ENCODE measurements around the gene TSPYL1. TPM values are rescaled to one million over a fixed set of nuclear protein-coding genes. Genes with fewer than 3 reads are reported as not detected.

Gene TSPYL1
- total and polyA plus RNA-seq, 8 donors: 2.9 to 77.1 (median 28.2) TPM

DNA sequence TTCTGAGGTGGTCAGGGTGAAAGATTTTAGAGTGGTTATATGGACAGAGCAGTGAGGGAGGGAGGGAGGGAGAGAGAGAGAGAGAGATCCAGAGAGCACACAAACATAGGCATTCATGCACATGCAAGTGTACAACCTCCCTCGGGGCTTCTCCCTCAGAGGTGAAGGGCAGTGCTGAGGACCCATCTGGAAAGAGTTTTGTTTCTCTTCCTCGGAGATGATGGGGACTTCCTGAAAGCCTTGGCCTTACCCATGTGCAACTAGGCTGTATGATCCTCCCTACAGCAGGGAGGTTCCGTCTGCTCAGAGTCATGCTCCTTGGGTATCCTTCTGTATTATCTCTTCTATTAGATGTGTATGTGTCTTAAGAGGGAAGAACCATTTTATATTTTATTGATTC lies 21.4 kb upstream of the TSPYL1 start:
- no peak for TF ChIP-seq POLR2AphosphoS5 (IDR thresholded peaks at IDR 0.05)
- no peak for TF ChIP-seq EP300 (IDR thresholded peaks at IDR 0.05)
- TF ChIP-seq POLR2A (IDR thresholded peaks at IDR 0.05): no peak
- TF ChIP-seq, protein P1, sequence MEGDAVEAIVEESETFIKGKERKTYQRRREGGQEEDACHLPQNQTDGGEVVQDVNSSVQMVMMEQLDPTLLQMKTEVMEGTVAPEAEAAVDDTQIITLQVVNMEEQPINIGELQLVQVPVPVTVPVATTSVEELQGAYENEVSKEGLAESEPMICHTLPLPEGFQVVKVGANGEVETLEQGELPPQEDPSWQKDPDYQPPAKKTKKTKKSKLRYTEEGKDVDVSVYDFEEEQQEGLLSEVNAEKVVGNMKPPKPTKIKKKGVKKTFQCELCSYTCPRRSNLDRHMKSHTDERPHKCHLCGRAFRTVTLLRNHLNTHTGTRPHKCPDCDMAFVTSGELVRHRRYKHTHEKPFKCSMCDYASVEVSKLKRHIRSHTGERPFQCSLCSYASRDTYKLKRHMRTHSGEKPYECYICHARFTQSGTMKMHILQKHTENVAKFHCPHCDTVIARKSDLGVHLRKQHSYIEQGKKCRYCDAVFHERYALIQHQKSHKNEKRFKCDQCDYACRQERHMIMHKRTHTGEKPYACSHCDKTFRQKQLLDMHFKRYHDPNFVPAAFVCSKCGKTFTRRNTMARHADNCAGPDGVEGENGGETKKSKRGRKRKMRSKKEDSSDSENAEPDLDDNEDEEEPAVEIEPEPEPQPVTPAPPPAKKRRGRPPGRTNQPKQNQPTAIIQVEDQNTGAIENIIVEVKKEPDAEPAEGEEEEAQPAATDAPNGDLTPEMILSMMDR (IDR thresholded peaks at IDR 0.05): no peak
- intact Hi-C loops (cut with DNase I; ENCODE audit: low total_unique reads): no loop called here
- Histone ChIP-seq H3K36me3 (no peaks in the 10 kb centered on the region), H3K27ac (no peak overlapping the region), H3K27me3 (no peaks in the 10 kb centered on the region), H3K9me3 (peaks cover 0 to 8% (median 3%) of the 10 kb centered on the region in 4 donors), H3K4me1 (no peaks in the 10 kb centered on the region), H3K4me3 (no peak overlapping the region)
- WGBS, 5 donors: 70 to 92% (median 87%) methylated on average over 3 of the region's 3 CpGs
- DNase-seq: no peak

DNA sequence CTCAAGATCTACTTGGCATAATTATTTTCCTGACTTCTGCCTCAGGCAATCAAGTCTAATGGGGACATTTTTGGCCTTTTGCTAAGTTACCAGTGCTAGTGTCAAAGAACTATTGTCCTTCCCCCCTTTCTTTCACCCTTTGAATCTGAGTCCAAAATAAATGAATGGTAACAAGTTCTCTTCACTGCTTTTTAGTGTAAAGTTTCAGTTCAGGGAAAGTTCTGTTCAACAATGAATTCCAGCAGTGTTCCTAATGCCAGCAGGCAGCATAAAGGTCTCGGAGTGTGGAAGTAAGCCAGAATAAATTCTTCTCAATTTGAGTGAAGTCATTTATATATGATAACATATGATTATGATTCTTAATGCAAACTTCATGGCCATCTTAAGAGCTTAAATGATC lies 20.8 kb upstream of the TSPYL1 start:
- WGBS, 5 donors: 64 to 81% (median 66%) methylated on average over 1 of the region's 1 CpG
- H3K27me3 ChIP-seq: no peaks in the 10 kb centered on the region
- no peak for DNase-seq
- no peak for TF ChIP-seq POLR2AphosphoS5 (IDR thresholded peaks at IDR 0.05)
- TF ChIP-seq EP300 (IDR thresholded peaks at IDR 0.05): no peak
- TF ChIP-seq, protein P1 (IDR thresholded peaks at IDR 0.05): no peak
- no peak for TF ChIP-seq POLR2A (IDR thresholded peaks at IDR 0.05)
- H3K9me3 ChIP-seq: peaks cover 0 to 8% (median 3%) of the 10 kb centered on the region in 4 donors
- H3K4me3 ChIP-seq: no peak overlapping the region
- intact Hi-C loops (cut with DNase I; ENCODE audit: low total_unique reads): no loop called here
- no peaks in the 10 kb centered on the region for H3K36me3 ChIP-seq
- H3K27ac ChIP-seq: no peak overlapping the region
- no peaks in the 10 kb centered on the region for H3K4me1 ChIP-seq

DNA sequence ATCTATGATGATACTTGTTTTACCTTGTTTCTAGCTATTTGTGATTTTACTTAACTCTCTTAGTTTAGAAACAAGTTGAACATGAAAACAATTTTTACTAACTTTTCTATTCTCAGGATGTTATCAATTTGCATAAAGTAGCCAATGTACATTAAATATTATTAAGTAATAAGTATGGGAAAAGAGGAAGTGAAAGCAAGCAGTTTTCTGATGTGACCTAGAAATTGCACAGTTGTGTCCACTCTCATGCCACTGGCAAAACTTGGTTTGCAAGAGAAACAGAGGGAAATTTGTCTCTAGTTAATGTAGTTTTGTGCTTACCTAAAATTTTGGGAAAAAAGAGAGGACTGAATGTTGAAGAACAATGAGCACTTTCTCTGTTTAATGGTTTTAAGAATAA lies 19.2 kb upstream of the TSPYL1 start:
- Histone ChIP-seq H3K27me3 (no peaks in the 10 kb centered on the region), H3K4me1 (no peaks in the 10 kb centered on the region), H3K36me3 (no peaks in the 10 kb centered on the region), H3K9me3 (peaks cover 0 to 8% (median 3%) of the 10 kb centered on the region in 4 donors), H3K27ac (no peak overlapping the region), H3K4me3 (no peak overlapping the region)
- no peak for DNase-seq
- TF ChIP-seq POLR2A (IDR thresholded peaks at IDR 0.05): no peak
- TF ChIP-seq POLR2AphosphoS5 (IDR thresholded peaks at IDR 0.05): no peak
- TF ChIP-seq EP300 (IDR thresholded peaks at IDR 0.05): no peak
- TF ChIP-seq, protein P1 (IDR thresholded peaks at IDR 0.05): no peak
- intact Hi-C loops (cut with DNase I; ENCODE audit: low total_unique reads): no loop called here

DNA sequence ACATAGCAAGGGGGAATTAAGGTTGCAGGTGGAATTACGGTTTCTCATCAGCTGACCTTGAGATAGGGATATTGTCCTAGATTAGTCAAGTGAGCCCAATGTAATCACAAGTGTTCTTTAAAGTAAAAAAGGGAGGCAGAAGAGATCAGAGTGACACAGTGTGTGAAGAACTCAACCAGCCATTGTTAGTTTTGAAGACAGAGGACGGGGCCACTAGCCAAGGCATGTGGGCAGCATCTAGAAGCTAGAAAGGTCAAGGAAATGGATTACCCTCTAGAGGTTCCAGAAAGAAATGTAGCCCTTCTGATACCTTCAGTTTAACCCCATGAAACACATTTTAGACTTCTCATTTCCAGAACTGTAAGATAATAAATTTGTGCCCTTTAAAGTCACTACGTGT lies 18.5 kb upstream of the TSPYL1 start:
- Histone ChIP-seq H3K4me3 (no peak overlapping the region), H3K4me1 (no peaks in the 10 kb centered on the region), H3K36me3 (no peaks in the 10 kb centered on the region), H3K27me3 (no peaks in the 10 kb centered on the region), H3K27ac (no peak overlapping the region), H3K9me3 (peaks cover 0 to 8% (median 3%) of the 10 kb centered on the region in 4 donors)
- 92 to 97% (median 92%) methylated on average over 3 of the region's 3 CpGs for WGBS, 5 donors
- TF ChIP-seq POLR2A (IDR thresholded peaks at IDR 0.05): no peak
- TF ChIP-seq POLR2AphosphoS5 (IDR thresholded peaks at IDR 0.05): no peak
- TF ChIP-seq, protein P1 (IDR thresholded peaks at IDR 0.05): no peak
- TF ChIP-seq EP300 (IDR thresholded peaks at IDR 0.05): no peak
- intact Hi-C loops (cut with DNase I; ENCODE audit: low total_unique reads): no loop called here
- DNase-seq: no peak
